HEK293T (cell line): ENCODE measurements around the gene AIRE.
A peak's percentile ranks its signal among the peaks of the same experiment; 100 is the strongest.

Experiments
- CTCF ChIA-PET: fragments of 350-600 bp; formaldehyde crosslinking; extraction: SDS; loops from one replicate; lab custom pipeline; 2021; ENCODE audit warnings: antibody characterized with exemption, inconsistent platforms; lab: Yijun Ruan, JAX
- POLR2A ChIA-PET: fragments of 350-600 bp; formaldehyde crosslinking; extraction: SDS; loops from one replicate; lab custom pipeline; 2020; ENCODE audit warnings: antibody characterized with exemption, inconsistent platforms; lab: Yijun Ruan, JAX
- DNase-seq: peaks from one replicate; pipeline ENCODE4 v3.0.0; 2012; ENCODE audit warnings: mixed read lengths; ENCODE audit errors: extremely low spot score
- ARNT ChIP-seq: fragments of 450-650 bp; IDR thresholded peaks from 2 replicates; pipeline ENCODE4 v1.6.1; 2017; ENCODE audit warnings: mild to moderate bottlenecking
- BHLHE40 ChIP-seq: fragments of 450-650 bp; IDR thresholded peaks from 2 replicates; pipeline ENCODE4 v1.6.1; 2016; ENCODE audit warnings: mild to moderate bottlenecking, moderate library complexity, borderline replicate concordance
- CTBP1 ChIP-seq: fragments of 450-650 bp; IDR thresholded peaks from 2 replicates; pipeline ENCODE4 v1.6.1; 2016; ENCODE audit warnings: borderline replicate concordance
- ELF4 ChIP-seq: fragments of 450-650 bp; IDR thresholded peaks from 2 replicates; pipeline ENCODE4 v1.6.1; 2017; ENCODE audit warnings: antibody characterized with exemption
- FOXA1 ChIP-seq: fragments of 450-650 bp; IDR thresholded peaks from 2 replicates; pipeline ENCODE4 v1.6.1; 2016; ENCODE audit warnings: mild to moderate bottlenecking
- FOXK2 ChIP-seq: fragments of 450-650 bp; IDR thresholded peaks from 2 replicates; pipeline ENCODE4 v1.6.1; 2016; ENCODE audit warnings: mild to moderate bottlenecking
- FOXM1 ChIP-seq: fragments of 450-650 bp; IDR thresholded peaks from 2 replicates; pipeline ENCODE4 v1.6.1; 2017; ENCODE audit warnings: mild to moderate bottlenecking, borderline replicate concordance
- HDGF ChIP-seq: fragments of 450-650 bp; IDR thresholded peaks from 2 replicates; pipeline ENCODE4 v1.6.1; 2017; ENCODE audit warnings: antibody characterized with exemption, borderline replicate concordance
- L3MBTL2 ChIP-seq: fragments of 450-650 bp; conservative IDR thresholded peaks from 2 replicates; pipeline ENCODE4 v1.6.1; 2016; ENCODE audit warnings: mild to moderate bottlenecking
- LEF1 ChIP-seq: fragments of 450-650 bp; IDR thresholded peaks from 2 replicates; pipeline ENCODE4 v1.6.1; 2017; ENCODE audit warnings: mild to moderate bottlenecking, borderline replicate concordance
- NFRKB ChIP-seq: fragments of 450-650 bp; IDR thresholded peaks from 2 replicates; pipeline ENCODE4 v1.6.1; 2016; ENCODE audit warnings: mild to moderate bottlenecking, moderate library complexity
- PKNOX1 ChIP-seq: fragments of 450-650 bp; IDR thresholded peaks from 2 replicates; pipeline ENCODE4 v1.6.1; 2016
- SP1 ChIP-seq: fragments of 450-650 bp; IDR thresholded peaks from 2 replicates; pipeline ENCODE4 v1.6.1; 2017
- SUZ12 ChIP-seq: fragments of 450-650 bp; IDR thresholded peaks from 2 replicates; pipeline ENCODE4 v1.6.1; 2016; ENCODE audit warnings: mild to moderate bottlenecking
- TARDBP ChIP-seq: fragments of 450-650 bp; IDR thresholded peaks from 2 replicates; pipeline ENCODE4 v1.6.1; 2016
- ZNF384 ChIP-seq: fragments of 450-650 bp; IDR thresholded peaks from 2 replicates; pipeline ENCODE4 v1.6.1; 2016

The AIRE gene

GRCh38 chr21:44297525-44298290, 12.0 kb downstream of the AIRE start:
- DNase-seq, result peak; percentile 91
- ChIA-PET POLR2A (no interaction called here), CTCF (interaction anchor here (0.6 to 1.2 kb wide), 3 partner anchors 24 to 645 kb away, joined by 3 to 6 read pairs (median 3); no protein-coding TSS in a partner anchor)
- no peak for TF ChIP-seq L3MBTL2
- TF ChIP-seq FOXA1, result no peak
- TF ChIP-seq SP1, result no peak
- no peak for TF ChIP-seq CTBP1
- TF ChIP-seq SUZ12, result no peak
- TF ChIP-seq ARNT, result no peak
- TF ChIP-seq BHLHE40, result no peak
- no peak for TF ChIP-seq FOXM1

GRCh38 chr21:44298301-44298700, 12.6 kb downstream of the AIRE start:
- TF ChIP-seq SP1 (no peak), HDGF (no peak), FOXA1 (no peak), FOXK2 (no peak), LEF1 (no peak), ZNF384 (no peak), PKNOX1 (no peak), L3MBTL2 (no peak), TARDBP (no peak), ARNT (no peak), BHLHE40 (no peak), CTBP1 (no peak), NFRKB (no peak)
- CTCF ChIA-PET, result interaction anchor here (0.6 to 1.2 kb wide), 2 partner anchors 24 to 646 kb away, joined by 3 to 6 read pairs; no protein-coding TSS in a partner anchor
- DNase-seq, result no peak
- POLR2A ChIA-PET, result no interaction called here

GRCh38 chr21:44299085-44299457, 13.4 kb downstream of the AIRE start:
- POLR2A ChIA-PET, result no interaction called here
- DNase-seq, result no peak
- CTCF ChIA-PET, result interaction anchor here (0.8 kb wide), 1 partner anchor 32 kb away, joined by 3 read pairs; no protein-coding TSS in a partner anchor
- TF ChIP-seq LEF1 (no peak), L3MBTL2 (no peak), SUZ12 (no peak), ELF4 (no peak), TARDBP (no peak), BHLHE40 (no peak), PKNOX1 (no peak), HDGF (no peak), CTBP1 (no peak), ARNT (no peak)

GRCh38 chr21:44299458-44300261, 14.0 kb downstream of the AIRE start, which contains the start of gene PFKL:
TSS of gene PFKL (plus strand) at chr21:44300053. CDS start at chr21:44300106, 53 bp downstream.
- peak; percentile 86 for DNase-seq
- ChIA-PET POLR2A (interaction anchor here (1.0 to 1.6 kb wide), 2 partner anchors 15 to 39 kb away, joined by 3 read pairs; partner anchors contain the start of gene CFAP410), CTCF (interaction anchor here (0.8 kb wide), 1 partner anchor 32 kb away, joined by 3 read pairs; no protein-coding TSS in a partner anchor)
- TF ChIP-seq LEF1 (no peak), HDGF (0 out of 2 replicates have a peak, but pooled peaks have one; percentile 59)

DNA sequence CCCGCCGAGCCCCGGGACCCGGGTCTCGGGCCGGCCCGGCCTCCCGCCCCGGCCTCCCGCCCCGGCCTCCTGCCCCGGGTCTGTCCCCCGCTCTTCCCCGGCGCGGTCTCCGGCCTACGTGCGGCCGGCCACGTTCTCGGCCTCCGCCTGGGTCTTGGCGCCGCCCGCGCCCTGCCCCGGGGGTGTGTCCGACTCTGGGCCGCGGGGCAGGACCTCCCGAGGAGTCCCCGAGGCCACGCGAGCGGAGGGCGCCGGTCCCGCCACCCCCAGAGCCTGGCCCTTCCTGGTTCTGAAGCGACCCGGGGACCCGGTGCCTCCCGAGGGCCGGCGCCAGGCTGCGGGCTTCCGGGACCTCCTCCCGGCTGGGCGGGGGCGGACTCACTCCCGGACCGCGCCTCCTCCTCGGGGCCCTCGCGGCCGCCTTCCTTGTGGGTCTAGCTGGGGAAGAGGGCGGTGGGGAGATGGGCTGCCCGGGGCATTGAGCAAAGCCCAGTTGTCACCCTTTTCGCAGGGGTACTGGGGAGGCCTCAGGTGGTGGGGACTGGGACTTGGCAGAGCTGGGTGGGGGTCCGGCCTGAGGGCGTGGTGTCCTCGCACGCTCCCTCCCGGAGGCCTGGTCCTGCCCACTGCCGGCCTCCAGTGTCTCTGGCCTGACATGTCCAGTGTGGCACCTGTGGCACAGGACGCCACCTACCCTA, 14.7 kb downstream of the AIRE start:
- peak; percentile 73 for DNase-seq
- TF ChIP-seq ELF4 (no peak), HDGF (0 out of 2 replicates have a peak, but pooled peaks have one; percentile 17)
- ChIA-PET POLR2A (interaction anchor here (1.0 to 1.6 kb wide), 2 partner anchors 14 to 38 kb away, joined by 3 read pairs; partner anchors contain the start of gene CFAP410), CTCF (no interaction called here)

- TF ChIP-seq FOXK2 (no peak), NFRKB (no peak), PKNOX1 (no peak), HDGF (no peak), FOXM1 (no peak), CTBP1 (no peak), LEF1 (no peak), ARNT (no peak), SUZ12 (no peak), FOXA1 (no peak), TARDBP (no peak), BHLHE40 (no peak), ZNF384 (no peak), ELF4 (no peak), L3MBTL2 (no peak), SP1 (no peak)
- DNase-seq, result no peak
- ChIA-PET POLR2A (interaction anchor here (1.6 kb wide), 1 partner anchor 14 kb away, joined by 3 read pairs; no protein-coding TSS in a partner anchor), CTCF (no interaction called here)
Measured at GRCh38 chr21:44301141-44301540, 15.5 kb downstream of the AIRE start.
